Measurements from ENCODE around the gene KRT9. TPM values are rescaled to one million over a fixed set of nuclear protein-coding genes. Genes with fewer than 3 reads are reported as not detected.

KRT9 gene
- polyA plus RNA-seq, 2 of the 4 experiments (the other 2 are of a cell fraction): not detected

DNA sequence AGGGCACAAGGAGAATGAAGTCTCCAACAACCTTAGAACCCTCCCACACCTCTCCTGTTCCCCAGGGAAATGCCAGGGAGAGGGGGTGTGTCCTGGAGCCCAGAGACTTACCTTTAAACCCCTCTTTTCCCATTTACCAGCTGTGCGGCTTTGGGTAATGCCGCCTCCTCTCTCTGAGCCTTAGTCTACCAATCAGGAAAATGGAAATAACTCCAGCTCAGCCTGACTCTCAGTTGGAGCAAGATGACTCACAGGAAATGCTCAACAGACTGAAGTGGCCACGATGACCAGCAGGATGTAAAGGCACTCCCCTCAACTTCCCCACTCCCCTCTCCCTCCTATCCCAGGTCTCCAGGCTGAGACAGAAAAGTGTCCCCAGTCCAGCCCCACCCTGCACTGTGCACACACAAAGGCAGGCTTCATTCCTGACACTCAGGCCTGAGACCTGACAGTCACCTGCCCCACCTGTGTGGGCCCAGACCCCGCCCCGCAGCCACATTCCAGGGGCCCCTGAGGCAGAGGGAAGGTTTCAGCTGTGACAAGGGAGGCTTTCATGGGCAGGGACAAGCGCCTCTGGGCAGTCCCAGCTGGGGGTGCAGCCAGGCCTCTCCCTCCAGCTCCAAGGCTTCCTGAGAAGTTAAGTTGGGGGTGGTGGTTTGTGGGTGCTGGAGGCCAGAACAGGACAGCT is 50.1 kb downstream of the KRT9 start:
- ChIA-PET CTCF (interaction anchor here (0.6 to 3.6 kb wide), 10 partner anchors 9 to 817 kb away, joined by 3 to 35 read pairs (median 4); no protein-coding TSS in a partner anchor), POLR2A (interaction anchor here (0.7 to 1.6 kb wide), 3 partner anchors 27 to 771 kb away, joined by 3 to 4 read pairs (median 4); partner anchors contain the start of gene EIF1)
- ATAC-seq (peak; percentile 52 to 78; a peak in 5 of 6 replicates), FAIRE-seq (peak; percentile 63), DNase-seq (ENCODE audit: low read depth in 1 of 2, low spot score in 1 of 2) (peak; percentile 76 to 83)
- no peaks in the 10 kb centered on the region for H3K9me3 ChIP-seq
- WGBS (ENCODE audit: missing lambda C conversion rate): 31% methylated on average over 6 of the region's 6 CpGs
- peak overlapping the region; percentile 61 for H3K4me2 ChIP-seq
- peak overlapping the region; percentile 60 to 82 for H3K27ac ChIP-seq
- H3K4me3 ChIP-seq: no peak overlapping the region
- H3K4me1 ChIP-seq: peaks cover 29% of the 10 kb centered on the region
- TF ChIP-seq MYC (IDR thresholded peaks at IDR 0.05; ENCODE audit: borderline replicate concordance, low read length): no peak
- no peak for TF ChIP-seq REST (IDR thresholded peaks at IDR 0.05)
- TF ChIP-seq POLR2A (IDR thresholded peaks at IDR 0.05; ENCODE audit: low read length): no peak
- no peak for TF ChIP-seq HES2 (IDR thresholded peaks at IDR 0.05)
- TF ChIP-seq NPAS2 (CRISPR knock-in tag; IDR thresholded peaks at IDR 0.05; ENCODE audit: borderline replicate concordance): no peak
- TF ChIP-seq PBX3 (IDR thresholded peaks at IDR 0.05): no peak
- TF ChIP-seq CHD2 (IDR thresholded peaks at IDR 0.05; ENCODE audit: low read length, partially characterized antibody): no peak
- TF ChIP-seq KDM5A (IDR thresholded peaks at IDR 0.05): no peak
- TF ChIP-seq ESRRA (IDR thresholded peaks at IDR 0.05; ENCODE audit: borderline replicate concordance, low read length): no peak
- no peak for TF ChIP-seq RARB (CRISPR knock-in tag; IDR thresholded peaks at IDR 0.05)
- no peak for TF ChIP-seq CBX8 (IDR thresholded peaks at IDR 0.05)
- no peak for TF ChIP-seq RNF2 (IDR thresholded peaks at IDR 0.05; ENCODE audit: borderline replicate concordance, low read depth)
- TF ChIP-seq FOXS1 (CRISPR knock-in tag; IDR thresholded peaks at IDR 0.05): no peak
- TF ChIP-seq ZC3H11A (IDR thresholded peaks at IDR 0.05): no peak
- TF ChIP-seq POLR2AphosphoS2 (conservative IDR thresholded peaks at IDR 0.05; ENCODE audit: low read length): no peak
- TF ChIP-seq, protein P1, sequence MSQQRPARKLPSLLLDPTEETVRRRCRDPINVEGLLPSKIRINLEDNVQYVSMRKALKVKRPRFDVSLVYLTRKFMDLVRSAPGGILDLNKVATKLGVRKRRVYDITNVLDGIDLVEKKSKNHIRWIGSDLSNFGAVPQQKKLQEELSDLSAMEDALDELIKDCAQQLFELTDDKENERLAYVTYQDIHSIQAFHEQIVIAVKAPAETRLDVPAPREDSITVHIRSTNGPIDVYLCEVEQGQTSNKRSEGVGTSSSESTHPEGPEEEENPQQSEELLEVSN (IDR thresholded peaks at IDR 0.05; ENCODE audit: borderline replicate concordance, low read depth): no peak
- no peak for TF ChIP-seq MAZ (IDR thresholded peaks at IDR 0.05; ENCODE audit: borderline replicate concordance, low read depth, low read length)
- no peak for TF ChIP-seq CBX2 (IDR thresholded peaks at IDR 0.05; ENCODE audit: borderline replicate concordance, low read depth)
- TF ChIP-seq BCL3 (IDR thresholded peaks at IDR 0.05): no peak
- TF ChIP-seq HOXB13 (CRISPR knock-in tag; IDR thresholded peaks at IDR 0.05; ENCODE audit: low read depth): no peak; the same call in 1 of the 2 replicates
- TF ChIP-seq ZFP36 (IDR thresholded peaks at IDR 0.05; ENCODE audit: borderline replicate concordance, partially characterized antibody): no peak
- peak; percentile 1 for TF ChIP-seq MAFK (IDR thresholded peaks at IDR 0.05; ENCODE audit: partially characterized antibody)
- TF ChIP-seq NR3C1 (IDR thresholded peaks at IDR 0.05): no peak
- TF ChIP-seq NFE2L2 (conservative IDR thresholded peaks at IDR 0.05; ENCODE audit: low read length): no peak
- no peak for TF ChIP-seq ZSCAN20 (CRISPR knock-in tag; IDR thresholded peaks at IDR 0.05)
- TF ChIP-seq PHF8 (IDR thresholded peaks at IDR 0.05; ENCODE audit: borderline replicate concordance, low read depth): no peak
- TF ChIP-seq EHF (CRISPR knock-in tag; IDR thresholded peaks at IDR 0.05): no peak
- TF ChIP-seq, protein P2, sequence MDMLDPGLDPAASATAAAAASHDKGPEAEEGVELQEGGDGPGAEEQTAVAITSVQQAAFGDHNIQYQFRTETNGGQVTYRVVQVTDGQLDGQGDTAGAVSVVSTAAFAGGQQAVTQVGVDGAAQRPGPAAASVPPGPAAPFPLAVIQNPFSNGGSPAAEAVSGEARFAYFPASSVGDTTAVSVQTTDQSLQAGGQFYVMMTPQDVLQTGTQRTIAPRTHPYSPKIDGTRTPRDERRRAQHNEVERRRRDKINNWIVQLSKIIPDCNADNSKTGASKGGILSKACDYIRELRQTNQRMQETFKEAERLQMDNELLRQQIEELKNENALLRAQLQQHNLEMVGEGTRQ (IDR thresholded peaks at IDR 0.05): no peak
- TF ChIP-seq RFX5 (IDR thresholded peaks at IDR 0.05): no peak
- TF ChIP-seq HOXA7 (CRISPR knock-in tag; IDR thresholded peaks at IDR 0.05): no peak
- TF ChIP-seq CEBPB (IDR thresholded peaks at IDR 0.05): no peak
- peak; percentile 69; the same call in 1 of the 2 replicates for TF ChIP-seq RCOR1 (IDR thresholded peaks at IDR 0.05; ENCODE audit: low read depth, low read length)
- no peak for TF ChIP-seq HOXB5 (CRISPR knock-in tag; IDR thresholded peaks at IDR 0.05)
- no peak for TF ChIP-seq EHMT2 (IDR thresholded peaks at IDR 0.05; ENCODE audit: low read depth)
- no peak for TF ChIP-seq ZNF302 (CRISPR knock-in tag; IDR thresholded peaks at IDR 0.05)

Data from A549 (cell line).